GM23338 (cell line): ENCODE results near the gene FRZB.

Experiments
- CREB1 ChIP-seq: fragments of 250-450 bp; sonication (Bioruptor Pico); IDR thresholded peaks from 2 replicates; pipeline ENCODE4 v1.5.0; 2020; ENCODE audit warnings: low read depth, mild to moderate bottlenecking, moderate library complexity
- EZH2 ChIP-seq: fragments of 200-600 bp; sonication (generic); IDR thresholded peaks from one replicate; pipeline ENCODE4 v1.8.0; 2017; ENCODE audit warnings: antibody characterized with exemption, mild to moderate bottlenecking, low read depth; ENCODE audit not compliant: unreplicated experiment
- POLR2AphosphoS5 ChIP-seq: IDR thresholded peaks from 2 replicates; pipeline ENCODE4 v1.6.1; 2016; ENCODE audit warnings: antibody characterized with exemption, low read depth
- TF ChIP-seq, protein P1 (sequence below), 2 experiments: fragments of 200-600 bp in 1 of 2; sonication (generic) in 1 of 2; conservative IDR thresholded peaks; 2 replicates each; pipeline versions ENCODE4 v1.5.1 to v1.6.1; 2016 to 2017; ENCODE audit warnings: antibody characterized with exemption in 2 of 2, low read depth in 2 of 2, mild to moderate bottlenecking in 2 of 2, moderate library complexity in 1 of 2
- TF ChIP-seq, protein P2 (sequence below): IDR thresholded peaks from one replicate; pipeline ENCODE4 v1.6.1; 2018; ENCODE audit warnings: antibody characterized with exemption; ENCODE audit not compliant: unreplicated experiment

DNA sequence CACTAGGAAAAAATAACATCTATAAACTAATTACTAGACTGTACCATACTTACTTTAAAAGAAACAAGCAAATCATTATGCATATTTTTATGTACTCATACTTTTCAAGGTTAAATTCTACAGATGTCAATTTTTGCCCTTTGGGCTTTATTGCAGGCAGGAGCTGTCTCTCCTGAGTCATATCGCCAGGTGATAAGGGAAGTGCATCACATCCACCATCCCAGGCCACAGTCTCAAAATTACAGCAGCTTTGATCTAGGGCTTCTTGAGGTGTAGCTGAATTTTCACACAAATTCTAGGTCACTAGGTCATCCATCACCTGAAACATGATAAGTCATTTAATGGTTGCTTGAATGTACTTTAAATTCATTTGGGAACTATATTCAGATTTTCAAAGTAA is 38.4 kb upstream of the FRZB start:
- TF ChIP-seq, protein P1, sequence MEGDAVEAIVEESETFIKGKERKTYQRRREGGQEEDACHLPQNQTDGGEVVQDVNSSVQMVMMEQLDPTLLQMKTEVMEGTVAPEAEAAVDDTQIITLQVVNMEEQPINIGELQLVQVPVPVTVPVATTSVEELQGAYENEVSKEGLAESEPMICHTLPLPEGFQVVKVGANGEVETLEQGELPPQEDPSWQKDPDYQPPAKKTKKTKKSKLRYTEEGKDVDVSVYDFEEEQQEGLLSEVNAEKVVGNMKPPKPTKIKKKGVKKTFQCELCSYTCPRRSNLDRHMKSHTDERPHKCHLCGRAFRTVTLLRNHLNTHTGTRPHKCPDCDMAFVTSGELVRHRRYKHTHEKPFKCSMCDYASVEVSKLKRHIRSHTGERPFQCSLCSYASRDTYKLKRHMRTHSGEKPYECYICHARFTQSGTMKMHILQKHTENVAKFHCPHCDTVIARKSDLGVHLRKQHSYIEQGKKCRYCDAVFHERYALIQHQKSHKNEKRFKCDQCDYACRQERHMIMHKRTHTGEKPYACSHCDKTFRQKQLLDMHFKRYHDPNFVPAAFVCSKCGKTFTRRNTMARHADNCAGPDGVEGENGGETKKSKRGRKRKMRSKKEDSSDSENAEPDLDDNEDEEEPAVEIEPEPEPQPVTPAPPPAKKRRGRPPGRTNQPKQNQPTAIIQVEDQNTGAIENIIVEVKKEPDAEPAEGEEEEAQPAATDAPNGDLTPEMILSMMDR (conservative IDR thresholded peaks at IDR 0.05; ENCODE audit: low read depth in 2 of 2), result no peak
- TF ChIP-seq EZH2 (no peak), POLR2AphosphoS5 (no peak), CREB1 (no peak)
- TF ChIP-seq, protein P2, sequence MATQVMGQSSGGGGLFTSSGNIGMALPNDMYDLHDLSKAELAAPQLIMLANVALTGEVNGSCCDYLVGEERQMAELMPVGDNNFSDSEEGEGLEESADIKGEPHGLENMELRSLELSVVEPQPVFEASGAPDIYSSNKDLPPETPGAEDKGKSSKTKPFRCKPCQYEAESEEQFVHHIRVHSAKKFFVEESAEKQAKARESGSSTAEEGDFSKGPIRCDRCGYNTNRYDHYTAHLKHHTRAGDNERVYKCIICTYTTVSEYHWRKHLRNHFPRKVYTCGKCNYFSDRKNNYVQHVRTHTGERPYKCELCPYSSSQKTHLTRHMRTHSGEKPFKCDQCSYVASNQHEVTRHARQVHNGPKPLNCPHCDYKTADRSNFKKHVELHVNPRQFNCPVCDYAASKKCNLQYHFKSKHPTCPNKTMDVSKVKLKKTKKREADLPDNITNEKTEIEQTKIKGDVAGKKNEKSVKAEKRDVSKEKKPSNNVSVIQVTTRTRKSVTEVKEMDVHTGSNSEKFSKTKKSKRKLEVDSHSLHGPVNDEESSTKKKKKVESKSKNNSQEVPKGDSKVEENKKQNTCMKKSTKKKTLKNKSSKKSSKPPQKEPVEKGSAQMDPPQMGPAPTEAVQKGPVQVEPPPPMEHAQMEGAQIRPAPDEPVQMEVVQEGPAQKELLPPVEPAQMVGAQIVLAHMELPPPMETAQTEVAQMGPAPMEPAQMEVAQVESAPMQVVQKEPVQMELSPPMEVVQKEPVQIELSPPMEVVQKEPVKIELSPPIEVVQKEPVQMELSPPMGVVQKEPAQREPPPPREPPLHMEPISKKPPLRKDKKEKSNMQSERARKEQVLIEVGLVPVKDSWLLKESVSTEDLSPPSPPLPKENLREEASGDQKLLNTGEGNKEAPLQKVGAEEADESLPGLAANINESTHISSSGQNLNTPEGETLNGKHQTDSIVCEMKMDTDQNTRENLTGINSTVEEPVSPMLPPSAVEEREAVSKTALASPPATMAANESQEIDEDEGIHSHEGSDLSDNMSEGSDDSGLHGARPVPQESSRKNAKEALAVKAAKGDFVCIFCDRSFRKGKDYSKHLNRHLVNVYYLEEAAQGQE, result no peak
